ENCODE measurements around the gene CFAP221.

CFAP221 gene

DNA sequence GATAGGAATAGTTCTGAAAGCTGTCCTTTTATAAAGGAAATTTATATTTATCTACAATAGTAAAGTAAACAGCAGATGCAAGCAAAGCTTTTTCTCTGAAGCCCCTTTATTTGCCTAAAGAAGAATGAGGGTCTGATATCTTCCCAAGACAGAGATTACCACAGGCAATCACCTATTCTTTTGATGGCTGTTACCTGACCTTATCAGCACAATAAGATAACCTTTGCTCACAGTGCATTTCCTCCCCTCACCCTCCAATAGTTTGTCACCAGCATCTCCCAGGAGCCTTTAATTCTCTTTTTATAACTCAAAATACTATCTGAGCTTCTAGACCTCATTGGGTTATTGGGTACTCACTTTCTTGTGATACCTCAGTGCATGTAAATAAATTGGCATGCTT lies 6.5 kb upstream of the CFAP221 start:
- no peak for DNase-seq

- no peak for DNase-seq
Measured at GRCh38 chr2:119541476-119541875, 2.8 kb upstream of the CFAP221 start.

DNA sequence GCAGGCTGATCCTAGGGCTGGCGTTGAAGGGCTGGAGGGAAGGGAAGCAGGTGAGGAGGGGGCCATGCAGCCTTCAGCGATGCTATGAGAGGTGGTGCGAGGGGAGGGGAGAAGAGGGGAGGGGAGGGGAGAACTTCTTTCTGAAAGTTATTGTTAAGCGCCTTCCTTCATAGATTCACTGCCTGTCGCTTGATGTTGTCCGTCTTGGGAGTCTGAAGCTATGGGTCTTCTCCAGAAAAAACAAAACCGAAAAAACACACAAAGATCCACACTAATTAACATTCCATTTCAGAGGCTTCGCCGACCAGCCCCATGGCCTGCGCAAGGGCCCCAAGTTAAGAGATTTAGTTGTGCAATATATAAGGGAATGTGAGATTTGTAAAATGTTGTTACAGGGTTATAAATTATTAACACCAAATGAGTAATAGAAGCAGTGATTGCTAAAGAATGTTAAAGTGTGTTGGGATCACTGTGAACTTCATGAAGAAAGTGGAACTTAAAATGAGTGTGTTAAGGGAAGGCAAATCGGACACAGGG lies 758 bp downstream of the CFAP221 start:
- no peak for DNase-seq

GRCh38 chr2:119545754-119546446 lies 1.7 kb downstream of the CFAP221 start:
- no peak for DNase-seq

- no peak for DNase-seq
Measured at GRCh38 chr2:119546447-119546767, 2.2 kb downstream of the CFAP221 start.

- no peak for DNase-seq
Measured at GRCh38 chr2:119548516-119549120, 4.4 kb downstream of the CFAP221 start.

DNA sequence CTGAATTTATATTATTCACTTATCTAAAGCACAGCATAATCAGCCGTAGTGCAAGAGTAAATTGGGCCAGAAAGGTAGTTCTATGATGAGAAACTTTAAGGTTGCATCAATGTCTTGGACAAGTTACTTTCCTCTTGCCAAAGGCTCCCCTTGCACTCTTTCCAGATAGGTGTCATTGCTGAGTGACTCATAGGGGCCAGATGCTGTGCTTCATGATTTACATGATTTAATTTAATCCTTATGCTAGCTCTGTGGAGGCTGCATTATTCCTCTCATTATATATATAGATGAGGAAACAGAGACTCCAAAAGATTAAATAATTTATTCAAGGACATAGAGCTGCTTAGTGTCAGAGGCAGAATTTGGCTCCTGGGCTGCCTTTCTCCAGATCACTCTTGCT lies 5.0 kb downstream of the CFAP221 start:
- DNase-seq = no peak

GRCh38 chr2:119550346-119550745 lies 6.1 kb downstream of the CFAP221 start:
- DNase-seq = no peak

- no peak for DNase-seq
Measured at GRCh38 chr2:119550856-119551255, 6.6 kb downstream of the CFAP221 start.

DNA sequence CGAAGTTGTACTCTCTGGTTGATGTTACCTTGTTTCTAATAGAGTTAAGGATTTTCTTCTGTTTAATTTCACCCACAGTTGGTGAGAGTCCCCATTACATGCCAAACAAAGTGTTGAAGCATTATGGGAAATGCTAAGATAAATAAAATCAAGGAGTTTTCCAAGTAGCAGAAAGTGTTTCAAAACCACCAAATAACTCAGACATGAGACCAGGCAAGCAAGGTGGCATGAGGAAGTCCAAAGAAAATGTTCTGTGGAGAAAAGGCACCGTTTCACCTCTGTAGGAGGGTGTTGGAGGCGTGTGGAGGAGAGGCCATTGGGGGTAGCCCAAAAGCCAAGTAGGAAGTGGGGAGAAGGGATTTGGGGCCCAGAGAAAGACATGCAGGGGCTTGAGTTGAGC lies 8.7 kb downstream of the CFAP221 start:
- DNase-seq = no peak

GRCh38 chr2:119553687-119554344 lies 9.6 kb downstream of the CFAP221 start:
- no peak for DNase-seq

- DNase-seq = no peak
Measured at GRCh38 chr2:119565481-119565880, 21.2 kb downstream of the CFAP221 start.

DNA sequence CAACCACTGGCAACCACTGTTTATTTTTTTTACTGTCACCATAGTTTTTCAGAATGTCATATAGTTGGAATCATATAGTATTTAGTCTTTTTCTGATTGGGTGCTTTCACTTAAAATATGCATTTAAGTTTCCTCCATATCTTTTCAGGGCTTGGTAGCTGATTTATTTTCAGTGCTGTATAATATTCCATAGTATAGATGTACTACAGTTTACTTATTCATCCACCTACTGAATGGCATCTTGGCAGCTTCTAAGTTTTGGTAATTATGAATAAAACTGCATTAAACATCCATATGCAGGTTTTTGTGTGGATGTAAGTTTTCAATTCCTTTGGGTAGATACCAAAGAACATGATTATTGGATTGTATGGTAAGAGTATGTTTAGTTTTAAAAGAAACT lies 23.0 kb downstream of the CFAP221 start:
- no peak for DNase-seq

DNA sequence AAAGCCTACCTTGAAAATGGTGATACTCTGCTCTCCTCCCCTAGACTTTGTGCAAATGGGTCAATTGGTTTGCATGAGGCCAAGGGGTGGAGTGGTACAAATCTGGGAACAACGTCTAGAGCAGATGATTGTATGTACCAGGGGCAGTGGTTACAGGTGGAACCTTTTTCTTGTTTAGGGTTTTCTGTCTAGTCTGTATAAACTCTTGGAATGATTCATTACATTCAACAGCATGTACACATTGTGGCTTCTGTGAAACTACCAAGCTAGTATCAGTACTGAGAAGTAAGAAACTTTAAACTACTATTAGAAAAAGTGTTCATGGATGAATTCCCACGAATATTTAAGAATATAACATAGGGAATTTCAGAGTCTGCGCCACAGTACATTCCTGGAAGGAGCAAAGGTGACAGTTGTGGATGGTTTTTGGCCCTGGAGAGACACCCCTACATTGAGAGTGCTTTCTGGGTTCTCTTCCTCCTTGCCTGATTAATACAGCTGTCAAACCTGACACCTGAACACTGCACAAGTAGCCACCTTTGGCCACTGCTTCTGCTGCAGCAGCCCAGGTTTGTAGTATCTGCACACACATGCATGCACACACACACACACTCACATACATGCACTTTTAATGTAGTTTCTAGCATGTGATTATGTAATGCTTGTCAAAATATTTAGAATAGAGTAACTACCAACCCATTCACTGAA lies 30.0 kb downstream of the CFAP221 start:
- no peak for DNase-seq

DNA sequence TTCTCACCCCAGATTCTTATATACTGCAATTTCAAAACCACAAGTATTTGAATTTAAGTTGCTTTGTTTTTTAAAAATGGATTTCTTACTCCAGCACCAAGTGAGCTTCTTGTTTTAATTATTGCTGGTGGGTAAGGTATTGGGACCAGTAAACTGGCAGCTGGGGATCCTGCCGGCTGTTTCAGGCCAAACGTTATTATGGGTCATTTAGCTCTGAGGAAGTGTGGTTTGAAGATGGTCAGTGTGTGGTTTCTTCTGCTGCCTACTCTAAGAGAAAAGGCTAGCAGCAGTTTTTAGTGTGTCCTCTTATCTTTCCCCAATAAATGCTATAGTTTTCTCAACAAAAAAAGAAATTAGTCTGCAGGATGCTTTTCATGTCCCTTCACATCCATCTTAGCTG lies 30.6 kb downstream of the CFAP221 start:
- no peak for DNase-seq

- no peak for DNase-seq
Measured at GRCh38 chr2:119575439-119575838, 31.2 kb downstream of the CFAP221 start.

GRCh38 chr2:119579424-119580295 lies 35.4 kb downstream of the CFAP221 start:
- no peak for DNase-seq

DNA sequence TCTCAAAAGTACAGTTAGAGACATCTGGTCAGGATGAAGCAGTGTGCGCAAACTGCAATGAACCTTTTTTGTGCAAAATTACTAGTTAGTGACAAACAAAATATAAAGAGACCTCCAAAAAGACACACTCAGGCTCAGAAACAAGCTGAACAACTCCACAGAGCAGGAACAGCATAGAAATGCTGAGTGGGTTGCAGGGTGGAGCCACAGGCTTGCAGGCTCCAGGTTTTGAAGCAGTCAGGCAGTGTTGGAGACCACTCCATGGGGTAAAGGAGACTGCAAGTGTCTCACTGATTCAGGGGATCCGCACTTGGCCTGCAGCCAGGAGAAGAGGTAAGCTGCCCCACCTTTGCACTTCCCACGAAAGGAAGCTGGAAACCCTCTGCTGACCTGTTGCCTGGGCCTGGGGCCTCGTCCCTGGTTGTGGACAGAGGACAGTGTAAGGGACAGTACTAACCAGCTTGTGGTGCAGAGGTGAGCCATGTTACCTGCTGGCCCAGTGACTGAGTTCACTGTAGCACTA lies 36.4 kb downstream of the CFAP221 start:
- DNase-seq = no peak

DNA sequence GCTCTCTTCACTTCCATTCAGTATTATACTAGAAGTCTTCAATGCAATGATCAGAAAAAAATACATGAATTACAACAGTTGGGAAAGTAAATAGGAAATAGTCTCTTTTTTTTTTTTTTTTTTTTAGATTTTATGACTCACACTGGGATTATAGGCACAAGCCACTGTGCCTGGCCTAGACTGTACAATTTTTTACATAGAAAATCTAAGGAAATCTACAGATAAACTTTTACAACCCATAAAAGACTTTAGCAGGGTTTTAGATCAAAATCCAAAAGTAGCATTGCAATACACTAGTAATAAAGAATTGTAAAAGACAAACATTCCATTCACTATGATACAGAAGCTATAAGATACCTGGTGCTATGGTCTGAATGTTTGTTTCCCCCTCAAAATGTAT lies 39.0 kb downstream of the CFAP221 start:
- DNase-seq = no peak

DNA sequence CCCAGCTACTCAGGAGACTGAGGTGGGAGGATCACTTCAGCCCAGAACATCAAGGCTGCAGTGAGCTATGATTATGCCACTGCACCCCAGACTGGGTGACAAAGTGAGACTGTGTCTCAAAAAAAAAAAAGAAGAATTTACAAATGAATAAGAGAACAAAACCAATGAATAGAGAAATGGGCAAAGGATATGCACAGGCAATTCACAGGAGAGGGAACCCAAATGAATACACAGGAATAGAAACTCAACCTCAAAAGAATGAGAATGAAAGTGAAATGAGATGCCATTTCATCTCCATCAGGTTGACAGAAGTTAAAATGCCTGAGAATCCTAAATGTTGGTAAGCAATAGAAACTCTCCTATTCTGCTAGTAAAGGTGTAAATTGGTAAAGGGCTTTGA lies 40.2 kb downstream of the CFAP221 start:
- no peak for DNase-seq

- DNase-seq = no peak
Measured at GRCh38 chr2:119586085-119586484, 41.8 kb downstream of the CFAP221 start.

DNA sequence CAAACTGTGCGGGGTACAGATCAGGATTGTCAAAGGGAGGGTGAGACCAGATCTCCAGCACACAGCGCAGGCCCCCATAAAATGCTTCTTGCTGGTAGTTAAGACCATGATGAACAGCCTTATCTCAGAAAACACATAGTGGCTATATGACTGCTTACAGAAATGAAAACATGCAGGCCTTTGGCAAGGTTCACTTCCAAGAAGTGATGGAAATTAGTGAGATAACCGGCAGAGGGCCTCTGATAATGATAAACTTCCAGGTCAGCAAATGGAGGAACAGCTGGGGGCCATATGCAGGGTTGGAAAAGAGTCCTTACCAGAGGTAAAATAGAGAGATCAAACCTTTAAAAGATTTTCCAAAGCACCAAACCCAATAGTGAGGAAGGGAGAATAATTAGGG lies 46.6 kb downstream of the CFAP221 start:
- DNase-seq = no peak
